BJ (cell line): Measurements from ENCODE around the gene NKX1-2. TPM values are rescaled to one million over a fixed set of nuclear protein-coding genes. Genes with fewer than 3 reads are reported as not detected.

ENCODE experiments used
- CTCF ChIA-PET: fragments of 350-600 bp; formaldehyde crosslinking; extraction: SDS; loops from one replicate; lab custom pipeline; 2021; ENCODE audit warnings: antibody characterized with exemption, inconsistent platforms; lab: Yijun Ruan, JAX
- POLR2A ChIA-PET: fragments of 300-600 bp; sonication (Branson Sonifier 250); formaldehyde crosslinking; extraction: SDS; loops from one replicate; lab custom pipeline; 2021; ENCODE audit warnings: antibody characterized with exemption; lab: Charles Lee
- DNase-seq: peaks from one replicate; pipeline ENCODE4 v3.0.0-alpha.2; 2011; ENCODE audit warnings: low read depth
- H3K27me3 ChIP-seq: 2 replicates; pipeline ENCODE4 v1.6.0; 2011; ENCODE audit warnings: low read length; ENCODE audit not compliant: control insufficient read depth, insufficient read depth
- H3K36me3 ChIP-seq: 2 replicates; pipeline ENCODE4 v1.5.1; 2011; ENCODE audit warnings: low read length; ENCODE audit not compliant: control insufficient read depth, insufficient read depth
- H3K4me3 ChIP-seq: 2 replicates; pipeline ENCODE4 v1.5.1; 2011; ENCODE audit warnings: low read depth, mild to moderate bottlenecking, control low read depth, low read length
- CTCF ChIP-seq: IDR thresholded peaks from 2 replicates; pipeline ENCODE4 v1.5.1; 2011; ENCODE audit warnings: low read depth, mild to moderate bottlenecking, control low read depth, inconsistent platforms, low read length, moderate library complexity; ENCODE audit not compliant: insufficient read depth
- polyA plus RNA-seq: library from polyadenylated mRNA; depleted of rRNA; stranded (reverse); fragments of >200 nt; gene quantifications from 2 replicates; pipeline ENCODE4 v1.2.3, GENCODE V29; 2011

Gene NKX1-2
- polyA plus RNA-seq, 1 experiment: not detected

- Histone ChIP-seq H3K36me3 (no peaks in the 10 kb centered on the region), H3K4me3 (no peak overlapping the region), H3K27me3 (no peaks in the 10 kb centered on the region)
- CTCF ChIA-PET: no interaction called here
- POLR2A ChIA-PET: no interaction called here
- TF ChIP-seq CTCF: no peak
- DNase-seq: no peak
These were observed 32.5 kb upstream of the NKX1-2 start for GRCh38 chr10:124482236-124482800.

GRCh38 chr10:124481717-124482116 is 31.9 kb upstream of the NKX1-2 start:
- DNase-seq: no peak
- H3K27me3 ChIP-seq: no peaks in the 10 kb centered on the region
- POLR2A ChIA-PET: no interaction called here
- TF ChIP-seq CTCF: no peak
- no peaks in the 10 kb centered on the region for H3K36me3 ChIP-seq
- CTCF ChIA-PET: no interaction called here
- no peak overlapping the region for H3K4me3 ChIP-seq

GRCh38 chr10:124480860-124481259 is 31.0 kb upstream of the NKX1-2 start:
- CTCF ChIA-PET: no interaction called here
- POLR2A ChIA-PET: no interaction called here
- Histone ChIP-seq H3K4me3 (no peak overlapping the region), H3K27me3 (no peaks in the 10 kb centered on the region), H3K36me3 (no peaks in the 10 kb centered on the region)
- TF ChIP-seq CTCF: no peak
- DNase-seq: no peak

GRCh38 chr10:124478515-124478914 is 28.7 kb upstream of the NKX1-2 start:
- Histone ChIP-seq H3K36me3 (no peaks in the 10 kb centered on the region), H3K27me3 (no peaks in the 10 kb centered on the region), H3K4me3 (no peak overlapping the region)
- CTCF ChIA-PET: no interaction called here
- TF ChIP-seq CTCF: no peak
- no peak for DNase-seq
- POLR2A ChIA-PET: no interaction called here

- no peaks in the 10 kb centered on the region for H3K27me3 ChIP-seq
- no peaks in the 10 kb centered on the region for H3K36me3 ChIP-seq
- ChIA-PET CTCF (interaction anchor here (0.8 kb wide), 1 partner anchor 52 kb away, joined by 3 read pairs; no protein-coding TSS in a partner anchor), POLR2A (no interaction called here)
- no peak for DNase-seq
- no peak for TF ChIP-seq CTCF
- H3K4me3 ChIP-seq: no peak overlapping the region
These were observed 28.0 kb upstream of the NKX1-2 start for GRCh38 chr10:124477614-124478363.
